Uterus (tissue), 2 donors: ENCODE measurements around the gene TFCP2L1.

Experiments used
- CTCF ChIP-seq, 4 experiments: fragments of 200-600 bp in 2 of 4; fragments of 450-650 bp in 2 of 4; sonication (generic) in 2 of 4; IDR thresholded peaks; one replicate each; pipeline ENCODE4 v1.5.1; 2016 to 2019; ENCODE audit warnings: antibody characterized with exemption in 4 of 4, mild to moderate bottlenecking in 2 of 4, moderate library complexity in 1 of 4
- POLR2A ChIP-seq, 2 donors: fragments of 450-650 bp; IDR thresholded peaks; one replicate each; pipeline ENCODE4 v1.6.1; 2016; ENCODE audit warnings: antibody characterized with exemption in 2 of 2, mild to moderate bottlenecking in 1 of 2, moderate library complexity in 1 of 2

- TF ChIP-seq POLR2A (IDR thresholded peaks at IDR 0.05) (no peak), CTCF (IDR thresholded peaks at IDR 0.05) (no peak)
Observed at GRCh38 chr2:121200419-121201315, 84.3 kb downstream of the TFCP2L1 start.
